ENCODE results near the gene POLD2.

- TF ChIP-seq EZH2 (IDR thresholded peaks at IDR 0.05; ENCODE audit: low read depth, low read length, severe bottlenecking) (no peak), USF2 (IDR thresholded peaks at IDR 0.05; ENCODE audit: low read length) (no peak)
Measured at GRCh38 chr7:44109991-44110390, 13.4 kb downstream of the POLD2 start.

Data from H1 (cell line).